ENCODE measurements around the gene ZNF579. TPM values are rescaled to one million over a fixed set of nuclear protein-coding genes. Genes with fewer than 3 reads are reported as not detected.

ZNF579 gene
- total and polyA plus RNA-seq, 2 of the 13 experiments (the other 11 are each of a cell fraction or from before 2014, with no cell fraction given) = 2.1 to 2.9 TPM

GRCh38 chr19:55549500-55550320, 30.9 kb downstream of the ZNF579 start (continued):
- TF ChIP-seq, protein P1, sequence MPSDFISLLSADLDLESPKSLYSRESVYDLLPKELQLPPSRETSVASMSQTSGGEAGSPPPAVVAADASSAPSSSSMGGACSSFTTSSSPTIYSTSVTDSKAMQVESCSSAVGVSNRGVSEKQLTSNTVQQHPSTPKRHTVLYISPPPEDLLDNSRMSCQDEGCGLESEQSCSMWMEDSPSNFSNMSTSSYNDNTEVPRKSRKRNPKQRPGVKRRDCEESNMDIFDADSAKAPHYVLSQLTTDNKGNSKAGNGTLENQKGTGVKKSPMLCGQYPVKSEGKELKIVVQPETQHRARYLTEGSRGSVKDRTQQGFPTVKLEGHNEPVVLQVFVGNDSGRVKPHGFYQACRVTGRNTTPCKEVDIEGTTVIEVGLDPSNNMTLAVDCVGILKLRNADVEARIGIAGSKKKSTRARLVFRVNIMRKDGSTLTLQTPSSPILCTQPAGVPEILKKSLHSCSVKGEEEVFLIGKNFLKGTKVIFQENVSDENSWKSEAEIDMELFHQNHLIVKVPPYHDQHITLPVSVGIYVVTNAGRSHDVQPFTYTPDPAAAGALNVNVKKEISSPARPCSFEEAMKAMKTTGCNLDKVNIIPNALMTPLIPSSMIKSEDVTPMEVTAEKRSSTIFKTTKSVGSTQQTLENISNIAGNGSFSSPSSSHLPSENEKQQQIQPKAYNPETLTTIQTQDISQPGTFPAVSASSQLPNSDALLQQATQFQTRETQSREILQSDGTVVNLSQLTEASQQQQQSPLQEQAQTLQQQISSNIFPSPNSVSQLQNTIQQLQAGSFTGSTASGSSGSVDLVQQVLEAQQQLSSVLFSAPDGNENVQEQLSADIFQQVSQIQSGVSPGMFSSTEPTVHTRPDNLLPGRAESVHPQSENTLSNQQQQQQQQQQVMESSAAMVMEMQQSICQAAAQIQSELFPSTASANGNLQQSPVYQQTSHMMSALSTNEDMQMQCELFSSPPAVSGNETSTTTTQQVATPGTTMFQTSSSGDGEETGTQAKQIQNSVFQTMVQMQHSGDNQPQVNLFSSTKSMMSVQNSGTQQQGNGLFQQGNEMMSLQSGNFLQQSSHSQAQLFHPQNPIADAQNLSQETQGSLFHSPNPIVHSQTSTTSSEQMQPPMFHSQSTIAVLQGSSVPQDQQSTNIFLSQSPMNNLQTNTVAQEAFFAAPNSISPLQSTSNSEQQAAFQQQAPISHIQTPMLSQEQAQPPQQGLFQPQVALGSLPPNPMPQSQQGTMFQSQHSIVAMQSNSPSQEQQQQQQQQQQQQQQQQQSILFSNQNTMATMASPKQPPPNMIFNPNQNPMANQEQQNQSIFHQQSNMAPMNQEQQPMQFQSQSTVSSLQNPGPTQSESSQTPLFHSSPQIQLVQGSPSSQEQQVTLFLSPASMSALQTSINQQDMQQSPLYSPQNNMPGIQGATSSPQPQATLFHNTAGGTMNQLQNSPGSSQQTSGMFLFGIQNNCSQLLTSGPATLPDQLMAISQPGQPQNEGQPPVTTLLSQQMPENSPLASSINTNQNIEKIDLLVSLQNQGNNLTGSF (CRISPR knock-in tag; IDR thresholded peaks at IDR 0.05) = no peak
- TF ChIP-seq ZNF839 (CRISPR knock-in tag; IDR thresholded peaks at IDR 0.05; ENCODE audit: borderline replicate concordance) (no peak), CBX1 (IDR thresholded peaks at IDR 0.05; ENCODE audit: low read depth) (no peak), SRSF4 (IDR thresholded peaks at IDR 0.05; ENCODE audit: low read depth, low read length, poor library complexity, severe bottlenecking) (no peak), LCORL (IDR thresholded peaks at IDR 0.05) (no peak), LCORL (CRISPR knock-in tag; IDR thresholded peaks at IDR 0.05) (no peak), POLR2G (IDR thresholded peaks at IDR 0.05; ENCODE audit: low read depth, low read length) (peak; percentile 50), ZNF296 (CRISPR knock-in tag; conservative IDR thresholded peaks at IDR 0.05) (no peak), ZNF501 (CRISPR knock-in tag; IDR thresholded peaks at IDR 0.05) (peak; percentile 21; the same call in 1 of the 2 replicates), GATAD2A (CRISPR knock-in tag; IDR thresholded peaks at IDR 0.05) (peak; percentile 54; the same call in 1 of the 2 replicates), SSRP1 (CRISPR knock-in tag; IDR thresholded peaks at IDR 0.05) (no peak), SALL1 (CRISPR knock-in tag; IDR thresholded peaks at IDR 0.05) (no peak; the same call in 1 of the 2 replicates), ZNF160 (CRISPR knock-in tag; IDR thresholded peaks at IDR 0.05) (no peak), SIX4 (CRISPR knock-in tag; IDR thresholded peaks at IDR 0.05) (no peak), KAT7 (CRISPR knock-in tag; IDR thresholded peaks at IDR 0.05; ENCODE audit: borderline replicate concordance) (no peak)
- TF ChIP-seq, protein P2, sequence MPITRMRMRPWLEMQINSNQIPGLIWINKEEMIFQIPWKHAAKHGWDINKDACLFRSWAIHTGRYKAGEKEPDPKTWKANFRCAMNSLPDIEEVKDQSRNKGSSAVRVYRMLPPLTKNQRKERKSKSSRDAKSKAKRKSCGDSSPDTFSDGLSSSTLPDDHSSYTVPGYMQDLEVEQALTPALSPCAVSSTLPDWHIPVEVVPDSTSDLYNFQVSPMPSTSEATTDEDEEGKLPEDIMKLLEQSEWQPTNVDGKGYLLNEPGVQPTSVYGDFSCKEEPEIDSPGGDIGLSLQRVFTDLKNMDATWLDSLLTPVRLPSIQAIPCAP (CRISPR knock-in tag; IDR thresholded peaks at IDR 0.05; ENCODE audit: low read depth) = no peak
- TF ChIP-seq, protein P3, sequence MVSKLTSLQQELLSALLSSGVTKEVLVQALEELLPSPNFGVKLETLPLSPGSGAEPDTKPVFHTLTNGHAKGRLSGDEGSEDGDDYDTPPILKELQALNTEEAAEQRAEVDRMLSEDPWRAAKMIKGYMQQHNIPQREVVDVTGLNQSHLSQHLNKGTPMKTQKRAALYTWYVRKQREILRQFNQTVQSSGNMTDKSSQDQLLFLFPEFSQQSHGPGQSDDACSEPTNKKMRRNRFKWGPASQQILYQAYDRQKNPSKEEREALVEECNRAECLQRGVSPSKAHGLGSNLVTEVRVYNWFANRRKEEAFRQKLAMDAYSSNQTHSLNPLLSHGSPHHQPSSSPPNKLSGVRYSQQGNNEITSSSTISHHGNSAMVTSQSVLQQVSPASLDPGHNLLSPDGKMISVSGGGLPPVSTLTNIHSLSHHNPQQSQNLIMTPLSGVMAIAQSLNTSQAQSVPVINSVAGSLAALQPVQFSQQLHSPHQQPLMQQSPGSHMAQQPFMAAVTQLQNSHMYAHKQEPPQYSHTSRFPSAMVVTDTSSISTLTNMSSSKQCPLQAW (CRISPR knock-in tag; IDR thresholded peaks at IDR 0.05) = no peak
